ENCODE data around the gene SLC24A4.
A peak's percentile ranks its signal among the peaks of the same experiment; 100 is the strongest.

SLC24A4 gene

DNA sequence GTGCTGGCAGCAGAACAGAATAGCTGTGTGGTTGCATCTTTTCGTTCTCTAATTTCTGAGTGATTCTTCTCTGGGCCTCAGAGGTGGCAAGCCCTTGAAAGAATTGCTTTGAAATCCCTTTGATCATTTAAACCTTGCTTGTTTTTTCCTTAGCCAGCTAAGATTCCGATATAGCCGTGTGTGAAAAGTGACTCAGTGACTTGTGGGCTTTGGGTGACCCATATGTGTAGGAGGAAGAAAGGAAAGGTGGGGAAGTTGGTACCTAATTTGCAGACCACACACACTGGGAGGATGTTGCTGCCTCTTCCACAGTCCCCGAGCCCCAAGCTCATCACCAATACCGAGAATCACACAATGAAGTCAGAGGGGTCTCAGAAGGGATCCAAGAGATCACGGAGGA is 18.8 kb downstream of the SLC24A4 start:
- no peak overlapping the region for H3K4me3 ChIP-seq (ENCODE audit: low read depth, low read length)
- CTCF ChIA-PET = interaction anchor here (1.0 to 3.1 kb wide), 3 partner anchors 9 to 14 kb away, joined by 3 to 12 read pairs (median 3); no protein-coding TSS in a partner anchor
- TF ChIP-seq, protein P1, sequence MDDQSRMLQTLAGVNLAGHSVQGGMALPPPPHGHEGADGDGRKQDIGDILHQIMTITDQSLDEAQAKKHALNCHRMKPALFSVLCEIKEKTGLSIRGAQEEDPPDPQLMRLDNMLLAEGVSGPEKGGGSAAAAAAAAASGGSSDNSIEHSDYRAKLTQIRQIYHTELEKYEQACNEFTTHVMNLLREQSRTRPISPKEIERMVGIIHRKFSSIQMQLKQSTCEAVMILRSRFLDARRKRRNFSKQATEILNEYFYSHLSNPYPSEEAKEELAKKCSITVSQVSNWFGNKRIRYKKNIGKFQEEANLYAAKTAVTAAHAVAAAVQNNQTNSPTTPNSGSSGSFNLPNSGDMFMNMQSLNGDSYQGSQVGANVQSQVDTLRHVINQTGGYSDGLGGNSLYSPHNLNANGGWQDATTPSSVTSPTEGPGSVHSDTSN (CRISPR knock-in tag; IDR thresholded peaks at IDR 0.05) = no peak
- TF ChIP-seq EGR2 (tag by site-specific recombination; IDR thresholded peaks at IDR 0.05; ENCODE audit: low read depth) = peak; percentile 36; the same call in 1 of the 2 replicates
- no peak for TF ChIP-seq ZNF2 (tag by site-specific recombination; IDR thresholded peaks at IDR 0.05)
- TF ChIP-seq ZNF211 (tag by site-specific recombination; IDR thresholded peaks at IDR 0.05; ENCODE audit: low read depth) = no peak
- peak; percentile 38; the same call in 1 of the 2 replicates for TF ChIP-seq ZFHX2 (tag by site-specific recombination; conservative IDR thresholded peaks at IDR 0.05)
- TF ChIP-seq GLI2 (tag by site-specific recombination; IDR thresholded peaks at IDR 0.05; ENCODE audit: borderline replicate concordance, low read depth) = no peak
- no peak for TF ChIP-seq ZNF335 (tag by site-specific recombination; conservative IDR thresholded peaks at IDR 0.05)
- TF ChIP-seq HOXC10 (CRISPR knock-in tag; IDR thresholded peaks at IDR 0.05) = no peak
- no peak for TF ChIP-seq IKZF3 (tag by site-specific recombination; IDR thresholded peaks at IDR 0.05)
- H3K27ac ChIP-seq (ENCODE audit: extremely low read depth, low read depth, low read length) = no peak overlapping the region
- H3K4me1 ChIP-seq (ENCODE audit: control insufficient read depth, insufficient read depth, low read length) = no peaks in the 10 kb centered on the region
- no peaks in the 10 kb centered on the region for H3K9me3 ChIP-seq (ENCODE audit: control insufficient read depth, insufficient read depth, low read depth, low read length)
- H3K36me3 ChIP-seq (ENCODE audit: control insufficient read depth in 2 of 2, insufficient read depth in 1 of 2, low read length in 2 of 2) = no peaks in the 10 kb centered on the region
- POLR2A ChIA-PET = no interaction called here

DNA sequence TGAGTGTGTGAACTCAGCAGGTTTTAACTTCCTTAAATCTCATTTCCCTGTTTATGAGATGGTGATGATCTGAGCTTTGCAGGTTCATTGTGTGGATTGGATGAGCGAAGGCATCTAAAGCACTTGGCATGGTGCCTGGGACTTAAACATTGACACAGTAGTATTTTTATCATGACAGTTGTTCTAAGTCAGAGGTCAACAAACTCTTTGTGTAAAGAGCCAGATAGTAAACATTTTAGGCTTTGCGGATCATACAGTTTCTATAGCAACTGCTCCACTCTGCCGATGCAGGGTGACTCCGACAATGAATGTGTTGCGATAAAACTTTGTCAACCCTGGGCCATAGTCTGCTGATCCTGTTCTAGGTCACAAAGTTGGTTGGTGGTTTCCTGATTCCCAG is 25.2 kb downstream of the SLC24A4 start:
- H3K4me1 ChIP-seq (ENCODE audit: control insufficient read depth, insufficient read depth, low read length) = peaks cover 5% of the 10 kb centered on the region; the same call in 1 of the 2 replicates
- POLR2A ChIA-PET = no interaction called here
- H3K9me3 ChIP-seq (ENCODE audit: control insufficient read depth, insufficient read depth, low read depth, low read length) = no peaks in the 10 kb centered on the region
- H3K27ac ChIP-seq (ENCODE audit: extremely low read depth, low read depth, low read length) = no peak overlapping the region
- CTCF ChIA-PET = no interaction called here
- no peak overlapping the region for H3K4me3 ChIP-seq (ENCODE audit: low read depth, low read length)
- H3K36me3 ChIP-seq (ENCODE audit: control insufficient read depth in 2 of 2, insufficient read depth in 1 of 2, low read length in 2 of 2) = no peaks in the 10 kb centered on the region
- TF ChIP-seq ZNF433 (tag by site-specific recombination; IDR thresholded peaks at IDR 0.05; ENCODE audit: low read depth) (no peak), ZNF184 (tag by site-specific recombination; IDR thresholded peaks at IDR 0.05) (peak; percentile 32; the same call in 1 of the 2 replicates), ZNF670 (tag by site-specific recombination; IDR thresholded peaks at IDR 0.05; ENCODE audit: low read depth) (no peak), ZNF292 (tag by site-specific recombination; IDR thresholded peaks at IDR 0.05; ENCODE audit: borderline replicate concordance, low read depth) (no peak), ZNF843 (tag by site-specific recombination; IDR thresholded peaks at IDR 0.05) (no peak), ZNF629 (tag by site-specific recombination; IDR thresholded peaks at IDR 0.05) (0 out of 2 replicates have a peak, but pooled peaks have one; percentile 11), ZNF610 (tag by site-specific recombination; IDR thresholded peaks at IDR 0.05; ENCODE audit: borderline replicate concordance) (0 out of 2 replicates have a peak, but pooled peaks have one; percentile 33), FEZF1 (tag by site-specific recombination; IDR thresholded peaks at IDR 0.05) (0 out of 2 replicates have a peak, but pooled peaks have one; percentile 20), OSR2 (tag by site-specific recombination; IDR thresholded peaks at IDR 0.05) (peak; percentile 51; the same call in 1 of the 2 replicates), ZXDB (tag by site-specific recombination; IDR thresholded peaks at IDR 0.05) (0 out of 2 replicates have a peak, but pooled peaks have one; percentile 22), ZNF48 (tag by site-specific recombination; IDR thresholded peaks at IDR 0.05) (no peak), ZNF791 (tag by site-specific recombination; IDR thresholded peaks at IDR 0.05) (no peak), OVOL3 (tag by site-specific recombination; IDR thresholded peaks at IDR 0.05) (0 out of 2 replicates have a peak, but pooled peaks have one; percentile 34)
- TF ChIP-seq, protein P2, sequence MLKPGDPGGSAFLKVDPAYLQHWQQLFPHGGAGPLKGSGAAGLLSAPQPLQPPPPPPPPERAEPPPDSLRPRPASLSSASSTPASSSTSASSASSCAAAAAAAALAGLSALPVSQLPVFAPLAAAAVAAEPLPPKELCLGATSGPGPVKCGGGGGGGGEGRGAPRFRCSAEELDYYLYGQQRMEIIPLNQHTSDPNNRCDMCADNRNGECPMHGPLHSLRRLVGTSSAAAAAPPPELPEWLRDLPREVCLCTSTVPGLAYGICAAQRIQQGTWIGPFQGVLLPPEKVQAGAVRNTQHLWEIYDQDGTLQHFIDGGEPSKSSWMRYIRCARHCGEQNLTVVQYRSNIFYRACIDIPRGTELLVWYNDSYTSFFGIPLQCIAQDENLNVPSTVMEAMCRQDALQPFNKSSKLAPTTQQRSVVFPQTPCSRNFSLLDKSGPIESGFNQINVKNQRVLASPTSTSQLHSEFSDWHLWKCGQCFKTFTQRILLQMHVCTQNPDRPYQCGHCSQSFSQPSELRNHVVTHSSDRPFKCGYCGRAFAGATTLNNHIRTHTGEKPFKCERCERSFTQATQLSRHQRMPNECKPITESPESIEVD (tag by site-specific recombination; IDR thresholded peaks at IDR 0.05) = peak; percentile 50; the same call in 1 of the 2 replicates
- TF ChIP-seq, protein P3, sequence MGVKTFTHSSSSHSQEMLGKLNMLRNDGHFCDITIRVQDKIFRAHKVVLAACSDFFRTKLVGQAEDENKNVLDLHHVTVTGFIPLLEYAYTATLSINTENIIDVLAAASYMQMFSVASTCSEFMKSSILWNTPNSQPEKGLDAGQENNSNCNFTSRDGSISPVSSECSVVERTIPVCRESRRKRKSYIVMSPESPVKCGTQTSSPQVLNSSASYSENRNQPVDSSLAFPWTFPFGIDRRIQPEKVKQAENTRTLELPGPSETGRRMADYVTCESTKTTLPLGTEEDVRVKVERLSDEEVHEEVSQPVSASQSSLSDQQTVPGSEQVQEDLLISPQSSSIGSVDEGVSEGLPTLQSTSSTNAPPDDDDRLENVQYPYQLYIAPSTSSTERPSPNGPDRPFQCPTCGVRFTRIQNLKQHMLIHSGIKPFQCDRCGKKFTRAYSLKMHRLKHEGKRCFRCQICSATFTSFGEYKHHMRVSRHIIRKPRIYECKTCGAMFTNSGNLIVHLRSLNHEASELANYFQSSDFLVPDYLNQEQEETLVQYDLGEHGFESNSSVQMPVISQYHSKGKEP (tag by site-specific recombination; IDR thresholded peaks at IDR 0.05) = peak; percentile 24; the same call in 1 of the 2 replicates

Data from HEK293 (cell line).